Dermis microvascular lymphatic vessel endothelial cell (primary cell): ENCODE data around the gene TIAM1. TPM values are rescaled to one million over a fixed set of nuclear protein-coding genes. Genes with fewer than 3 reads are reported as not detected.
"Not testable (repeated sequence)": the region's sequence is repeated elsewhere in the genome, so short reads cannot be mapped to it uniquely, and the experiment has no call there.

Source experiments
- DNase-seq, 2 donors: peaks; one replicate each; pipeline versions ENCODE4 v3.0.0 to v3.0.0-alpha.2; 2010; ENCODE audit warnings: low read depth in 2 of 2
- total RNA-seq: library from RNA; depleted of rRNA; stranded (reverse); fragments of >200 nt; gene quantifications from 2 replicates; pipeline ENCODE4 v1.2.1, GENCODE V29; 2014

The TIAM1 gene
- total RNA-seq, 1 donor from 2014 or later = 0.64 TPM

GRCh38 chr21:31255896-31256295 lies 88.2 kb downstream of the TIAM1 start:
- DNase-seq = no peak

DNA sequence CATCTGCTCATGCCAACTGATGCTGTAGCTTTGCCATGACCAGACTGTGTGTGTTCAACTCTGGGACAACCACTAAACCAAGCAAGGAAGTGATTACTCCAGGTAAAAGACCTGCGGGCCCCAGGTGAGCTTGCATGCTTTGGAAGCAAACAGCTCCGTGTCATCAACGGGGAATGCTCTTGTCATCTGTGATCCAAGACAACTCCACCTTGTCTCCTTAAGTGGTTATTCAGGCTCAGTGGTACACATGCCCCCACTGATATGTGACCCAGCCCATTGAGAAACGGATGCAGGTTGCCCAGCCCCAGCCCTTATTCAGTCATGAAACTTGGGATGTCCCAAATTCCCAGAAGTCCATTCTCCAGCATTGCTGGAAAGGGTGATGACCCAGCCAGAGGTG lies 89.0 kb downstream of the TIAM1 start:
- no peak for DNase-seq

GRCh38 chr21:31254131-31254530 lies 89.9 kb downstream of the TIAM1 start:
- DNase-seq = no peak

- no peak for DNase-seq
These were observed 90.4 kb downstream of the TIAM1 start for GRCh38 chr21:31253684-31254083.

DNA sequence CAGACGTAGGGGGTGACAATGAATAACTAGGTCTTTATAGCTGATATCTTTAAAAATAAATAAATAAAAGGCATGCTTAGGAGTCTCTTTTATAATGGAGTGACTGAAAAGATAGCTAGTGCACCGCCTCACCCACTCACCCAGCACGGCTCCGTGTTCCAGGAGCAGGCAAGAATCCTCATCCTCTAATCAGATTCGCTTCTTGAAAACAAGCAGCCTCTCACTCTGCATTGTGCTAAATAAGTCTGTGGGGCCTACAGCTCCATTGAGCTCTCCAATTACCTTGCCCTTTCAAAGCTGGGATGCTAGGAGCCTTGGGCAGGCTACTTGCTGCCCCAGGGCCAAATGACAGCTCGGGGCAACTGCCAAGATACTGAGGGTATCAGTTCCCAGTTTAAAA lies 91.5 kb downstream of the TIAM1 start:
- no peak for DNase-seq

GRCh38 chr21:31252091-31252490 lies 92.0 kb downstream of the TIAM1 start:
- no peak for DNase-seq

DNA sequence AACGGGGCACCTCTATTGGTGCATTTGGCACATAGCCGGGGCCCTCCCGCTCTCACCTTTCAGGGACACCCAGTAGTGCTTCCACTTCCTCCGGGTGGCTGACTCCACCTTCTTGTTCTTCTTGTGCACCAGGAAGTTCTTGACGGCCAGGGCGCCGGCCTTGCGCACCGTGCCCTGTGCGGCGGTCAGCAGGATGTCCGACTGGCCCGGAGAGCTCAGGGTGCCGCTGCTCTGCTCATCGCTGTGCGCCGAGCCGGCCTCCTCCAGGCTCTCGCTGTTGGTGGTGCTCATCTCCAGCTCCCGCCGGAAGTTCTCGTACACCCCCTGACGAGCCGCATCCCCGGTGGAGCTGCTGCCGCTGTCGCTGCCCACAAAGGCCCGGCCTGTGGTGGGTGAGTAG lies 92.4 kb downstream of the TIAM1 start:
- no peak for DNase-seq

GRCh38 chr21:31248598-31248997 lies 95.5 kb downstream of the TIAM1 start:
- DNase-seq = no peak

DNA sequence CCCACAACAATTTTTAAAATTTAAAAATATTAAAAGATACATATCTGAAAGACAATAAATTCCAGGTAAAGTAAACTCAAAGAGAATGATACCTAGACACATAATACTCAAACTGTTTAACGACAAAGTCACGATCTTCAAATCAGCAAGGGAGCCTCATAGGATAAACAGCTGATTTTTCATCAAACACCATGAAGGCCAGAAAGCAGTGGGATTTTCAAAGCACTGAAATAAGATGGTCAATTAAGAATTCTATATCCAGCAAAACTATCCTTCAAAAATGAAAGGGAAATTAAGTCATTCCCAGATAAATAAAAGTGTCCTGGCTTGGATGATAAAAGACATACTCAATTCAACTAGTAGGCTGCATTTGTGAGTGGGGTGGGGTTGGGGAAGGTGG lies 100.5 kb downstream of the TIAM1 start:
- DNase-seq = no peak

GRCh38 chr21:31236528-31236927 lies 107.5 kb downstream of the TIAM1 start:
- DNase-seq = no peak

DNA sequence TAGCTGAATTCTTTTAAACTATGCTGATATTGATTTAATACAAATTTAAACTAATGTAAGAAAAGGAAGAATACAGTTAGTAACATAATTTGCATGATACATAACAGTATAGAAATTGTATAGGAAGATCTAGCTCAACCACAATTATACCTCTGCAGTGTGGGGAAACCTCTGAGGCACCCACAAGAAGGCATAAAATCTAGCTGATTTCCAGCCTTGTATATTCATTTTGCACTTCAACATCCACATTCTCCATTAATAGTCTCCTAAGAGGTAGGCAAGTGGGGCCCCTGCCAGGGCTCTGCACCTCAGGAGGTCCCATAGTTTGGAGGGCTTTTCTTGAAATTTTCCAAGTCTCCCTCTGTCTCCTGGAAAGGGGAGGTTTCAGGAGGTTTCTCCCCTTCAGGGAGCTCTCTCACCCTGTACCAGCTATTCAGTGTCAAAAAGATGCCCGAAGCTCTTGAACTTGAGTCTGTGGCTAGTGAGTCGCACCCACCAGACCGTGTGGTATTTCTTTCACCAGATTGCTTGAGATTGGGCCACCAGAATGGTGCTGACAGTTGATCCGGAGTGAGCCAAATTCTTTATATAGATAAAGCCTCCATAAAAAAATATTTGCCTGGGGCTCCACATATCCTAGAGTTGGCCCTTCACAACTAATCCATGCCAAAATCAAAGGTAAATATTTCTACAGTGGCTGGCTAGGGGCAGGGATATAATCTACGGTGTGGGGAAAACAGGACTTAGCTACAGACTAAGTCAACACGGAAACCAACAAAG lies 108.2 kb downstream of the TIAM1 start:
- DNase-seq = no peak

- no peak for DNase-seq
These were observed 109.1 kb downstream of the TIAM1 start for GRCh38 chr21:31234936-31235335.

GRCh38 chr21:31233711-31234110 lies 110.3 kb downstream of the TIAM1 start:
- no peak for DNase-seq

GRCh38 chr21:31232344-31232743 lies 111.7 kb downstream of the TIAM1 start:
- no peak for DNase-seq

DNA sequence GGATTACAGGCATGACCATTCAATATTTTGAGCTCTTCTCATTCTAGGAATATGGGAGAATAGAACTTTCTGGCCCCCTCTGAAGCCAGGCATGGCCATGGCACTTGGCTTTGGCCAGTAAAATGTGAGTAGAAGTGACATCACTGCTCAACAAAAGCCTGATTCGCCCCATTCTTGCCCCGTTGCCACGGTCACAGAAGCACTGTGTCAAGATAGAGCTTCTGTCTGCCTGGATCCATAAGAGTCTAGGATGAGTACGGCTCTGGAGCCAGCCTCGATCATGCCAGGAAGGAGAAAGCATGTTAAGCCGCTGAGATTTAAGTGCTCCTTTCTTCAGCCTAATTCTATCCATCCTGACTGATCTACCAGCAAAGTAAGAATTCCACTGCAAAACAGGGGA lies 113.1 kb downstream of the TIAM1 start:
- DNase-seq = no peak

DNA sequence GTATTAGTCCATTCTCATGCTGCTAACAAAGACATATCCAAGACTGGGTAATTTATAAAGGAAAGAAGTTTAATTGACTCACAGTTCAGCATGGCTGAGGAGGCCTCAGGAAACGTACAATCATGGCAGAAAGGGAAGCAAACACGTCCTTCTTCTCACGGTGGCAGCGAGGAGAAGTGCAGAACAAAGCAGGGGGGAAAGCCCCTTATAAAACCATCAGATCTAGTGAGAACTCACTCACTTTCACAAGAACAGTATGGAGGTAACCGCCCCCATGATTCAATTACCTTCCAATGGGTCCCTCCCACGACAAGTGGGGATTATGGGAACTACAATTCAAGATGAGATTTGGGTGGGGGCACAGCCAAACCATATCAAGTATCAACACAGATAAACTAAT lies 115.3 kb downstream of the TIAM1 start:
- not testable (repeated sequence) for DNase-seq

DNA sequence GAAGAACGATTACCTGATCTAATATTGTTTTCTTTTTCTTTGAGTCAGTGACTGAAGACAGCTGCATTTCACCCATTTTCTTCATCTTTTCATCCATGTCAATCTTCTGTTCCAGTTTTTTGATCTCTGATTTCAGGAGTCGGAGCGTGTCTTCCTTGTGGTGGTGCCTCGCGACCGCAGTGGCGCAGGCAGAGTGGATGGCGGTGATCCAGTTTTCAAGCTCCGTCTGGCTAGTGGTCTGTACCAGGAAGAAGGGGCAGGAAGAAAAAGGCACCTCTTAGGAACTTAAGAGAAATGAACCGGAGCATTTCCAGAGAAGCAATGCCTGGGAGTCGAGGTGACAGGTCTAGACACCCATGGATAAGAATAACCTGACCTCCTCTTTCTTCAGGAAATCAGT lies 118.3 kb downstream of the TIAM1 start:
- no peak for DNase-seq

- DNase-seq = no peak
These were observed 121.9 kb downstream of the TIAM1 start for GRCh38 chr21:31222142-31222541.

GRCh38 chr21:31221043-31221442 lies 123.0 kb downstream of the TIAM1 start:
- no peak for DNase-seq

DNA sequence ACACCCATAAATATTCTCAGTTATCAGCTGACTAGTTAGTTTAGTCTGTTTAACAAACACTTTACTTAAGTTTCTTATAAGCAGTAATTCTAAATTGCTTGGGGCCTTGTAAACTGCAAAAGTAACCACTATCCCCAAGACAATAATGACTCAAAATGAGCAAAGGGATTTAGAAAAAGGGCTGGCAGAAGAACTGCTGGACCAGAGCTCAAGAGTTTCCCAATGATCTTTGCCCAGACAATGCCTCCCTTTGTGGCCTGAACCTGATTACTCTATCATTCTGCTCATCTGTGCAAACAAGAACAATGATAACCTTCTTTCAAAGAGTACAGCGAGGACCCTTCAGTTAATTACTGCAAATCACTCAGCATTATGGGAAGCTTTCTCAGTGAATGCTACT lies 123.5 kb downstream of the TIAM1 start:
- no peak for DNase-seq

DNA sequence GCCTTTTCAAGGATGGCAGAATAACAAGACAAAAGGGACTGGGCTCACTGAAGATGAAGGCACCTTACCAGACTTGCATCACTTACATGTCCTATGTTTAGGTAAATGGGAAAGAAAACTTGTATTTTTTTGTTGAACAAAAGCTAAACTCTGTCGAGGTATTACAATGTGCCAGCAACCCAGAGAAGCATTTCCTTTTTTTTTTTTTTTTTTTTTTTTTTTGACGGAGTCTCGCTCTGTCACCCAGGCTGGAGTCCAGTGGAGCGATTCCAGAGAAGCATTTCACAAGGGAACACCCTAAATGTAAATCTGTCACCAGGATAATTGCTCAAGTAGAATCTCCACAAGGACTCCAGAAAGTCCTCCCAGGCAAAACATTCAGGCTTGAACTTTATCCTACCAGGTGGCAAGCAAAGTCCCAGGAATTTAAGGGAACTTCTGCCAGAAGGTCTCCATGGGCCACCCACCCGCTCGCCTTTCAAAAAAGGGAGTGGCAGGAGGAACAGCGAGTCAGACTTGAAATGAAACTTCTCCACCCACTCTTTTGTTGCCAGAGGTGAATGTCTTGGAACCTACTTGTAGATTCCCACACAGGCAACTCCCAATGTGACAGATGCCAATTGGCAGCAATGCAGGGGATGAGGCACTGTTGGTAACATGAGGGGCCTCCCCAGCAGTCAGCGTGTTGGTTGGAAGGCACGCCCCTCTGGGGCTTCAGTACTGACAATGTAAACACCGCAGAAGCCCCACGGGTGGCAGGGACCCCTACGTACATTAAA lies 125.0 kb downstream of the TIAM1 start:
- no peak for DNase-seq

- DNase-seq = no peak
These were observed 127.9 kb downstream of the TIAM1 start for GRCh38 chr21:31216206-31216605.

- no peak for DNase-seq
These were observed 130.3 kb downstream of the TIAM1 start for GRCh38 chr21:31213787-31214186.
